ENCODE results near the gene RASAL2.

DNA sequence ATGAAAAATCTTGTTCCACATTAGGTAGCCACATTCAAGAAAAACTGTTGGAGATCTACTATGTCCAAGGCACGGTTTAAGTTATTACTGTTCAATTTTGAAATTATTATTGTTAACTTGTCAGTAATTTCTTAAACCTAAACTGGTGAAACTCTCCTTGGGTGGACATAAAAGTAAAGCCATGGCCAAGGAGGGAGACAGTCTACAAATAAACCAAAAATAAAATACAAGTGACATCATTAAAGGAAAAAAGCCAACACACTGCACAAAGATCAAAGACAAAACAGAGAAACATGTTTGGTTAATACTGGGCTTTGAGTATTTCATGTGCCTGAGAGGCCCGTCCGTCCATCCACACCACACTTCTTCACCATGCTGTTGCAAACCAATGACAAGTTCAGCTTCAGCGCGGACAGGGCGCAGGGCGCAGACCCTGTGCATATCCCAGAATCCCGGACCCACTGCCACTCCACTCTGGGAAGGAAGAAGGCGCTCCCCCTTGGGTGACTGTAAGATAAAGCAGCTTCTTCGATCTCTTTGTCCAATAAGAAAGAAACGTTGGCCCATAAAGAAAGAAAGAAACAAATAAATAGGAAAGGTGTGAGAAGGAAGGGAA lies 918 bp upstream of the RASAL2 start:
- TF ChIP-seq, protein P1, sequence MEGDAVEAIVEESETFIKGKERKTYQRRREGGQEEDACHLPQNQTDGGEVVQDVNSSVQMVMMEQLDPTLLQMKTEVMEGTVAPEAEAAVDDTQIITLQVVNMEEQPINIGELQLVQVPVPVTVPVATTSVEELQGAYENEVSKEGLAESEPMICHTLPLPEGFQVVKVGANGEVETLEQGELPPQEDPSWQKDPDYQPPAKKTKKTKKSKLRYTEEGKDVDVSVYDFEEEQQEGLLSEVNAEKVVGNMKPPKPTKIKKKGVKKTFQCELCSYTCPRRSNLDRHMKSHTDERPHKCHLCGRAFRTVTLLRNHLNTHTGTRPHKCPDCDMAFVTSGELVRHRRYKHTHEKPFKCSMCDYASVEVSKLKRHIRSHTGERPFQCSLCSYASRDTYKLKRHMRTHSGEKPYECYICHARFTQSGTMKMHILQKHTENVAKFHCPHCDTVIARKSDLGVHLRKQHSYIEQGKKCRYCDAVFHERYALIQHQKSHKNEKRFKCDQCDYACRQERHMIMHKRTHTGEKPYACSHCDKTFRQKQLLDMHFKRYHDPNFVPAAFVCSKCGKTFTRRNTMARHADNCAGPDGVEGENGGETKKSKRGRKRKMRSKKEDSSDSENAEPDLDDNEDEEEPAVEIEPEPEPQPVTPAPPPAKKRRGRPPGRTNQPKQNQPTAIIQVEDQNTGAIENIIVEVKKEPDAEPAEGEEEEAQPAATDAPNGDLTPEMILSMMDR (CRISPR knock-in tag; IDR thresholded peaks at IDR 0.05): no peak
- TF ChIP-seq ZNF460 (CRISPR knock-in tag; IDR thresholded peaks at IDR 0.05; ENCODE audit: borderline replicate concordance) (no peak), NR3C1 (CRISPR knock-in tag; IDR thresholded peaks at IDR 0.05) (no peak), ZNF782 (CRISPR knock-in tag; IDR thresholded peaks at IDR 0.05; ENCODE audit: borderline replicate concordance) (no peak), MBD4 (IDR thresholded peaks at IDR 0.05; ENCODE audit: borderline replicate concordance, low read length) (no peak), RAD21 (CRISPR knock-in tag; IDR thresholded peaks at IDR 0.05) (no peak), POLR2AphosphoS5 (IDR thresholded peaks at IDR 0.05; ENCODE audit: low read depth, low read length) (no peak), ZNF260 (CRISPR knock-in tag; IDR thresholded peaks at IDR 0.05; ENCODE audit: borderline replicate concordance, low read depth) (no peak), YEATS2 (CRISPR knock-in tag; IDR thresholded peaks at IDR 0.05; ENCODE audit: borderline replicate concordance) (0 out of 2 replicates have a peak, but pooled peaks have one; percentile 14), TOE1 (CRISPR knock-in tag; IDR thresholded peaks at IDR 0.05) (no peak), POLR2AphosphoS2 (IDR thresholded peaks at IDR 0.05; ENCODE audit: low read depth, low read length) (no peak)
- TF ChIP-seq, protein P2, sequence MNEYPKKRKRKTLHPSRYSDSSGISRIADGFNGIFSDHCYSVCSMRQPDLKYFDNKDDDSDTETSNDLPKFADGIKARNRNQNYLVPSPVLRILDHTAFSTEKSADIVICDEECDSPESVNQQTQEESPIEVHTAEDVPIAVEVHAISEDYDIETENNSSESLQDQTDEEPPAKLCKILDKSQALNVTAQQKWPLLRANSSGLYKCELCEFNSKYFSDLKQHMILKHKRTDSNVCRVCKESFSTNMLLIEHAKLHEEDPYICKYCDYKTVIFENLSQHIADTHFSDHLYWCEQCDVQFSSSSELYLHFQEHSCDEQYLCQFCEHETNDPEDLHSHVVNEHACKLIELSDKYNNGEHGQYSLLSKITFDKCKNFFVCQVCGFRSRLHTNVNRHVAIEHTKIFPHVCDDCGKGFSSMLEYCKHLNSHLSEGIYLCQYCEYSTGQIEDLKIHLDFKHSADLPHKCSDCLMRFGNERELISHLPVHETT (CRISPR knock-in tag; conservative IDR thresholded peaks at IDR 0.05): no peak
- TF ChIP-seq, protein P3, sequence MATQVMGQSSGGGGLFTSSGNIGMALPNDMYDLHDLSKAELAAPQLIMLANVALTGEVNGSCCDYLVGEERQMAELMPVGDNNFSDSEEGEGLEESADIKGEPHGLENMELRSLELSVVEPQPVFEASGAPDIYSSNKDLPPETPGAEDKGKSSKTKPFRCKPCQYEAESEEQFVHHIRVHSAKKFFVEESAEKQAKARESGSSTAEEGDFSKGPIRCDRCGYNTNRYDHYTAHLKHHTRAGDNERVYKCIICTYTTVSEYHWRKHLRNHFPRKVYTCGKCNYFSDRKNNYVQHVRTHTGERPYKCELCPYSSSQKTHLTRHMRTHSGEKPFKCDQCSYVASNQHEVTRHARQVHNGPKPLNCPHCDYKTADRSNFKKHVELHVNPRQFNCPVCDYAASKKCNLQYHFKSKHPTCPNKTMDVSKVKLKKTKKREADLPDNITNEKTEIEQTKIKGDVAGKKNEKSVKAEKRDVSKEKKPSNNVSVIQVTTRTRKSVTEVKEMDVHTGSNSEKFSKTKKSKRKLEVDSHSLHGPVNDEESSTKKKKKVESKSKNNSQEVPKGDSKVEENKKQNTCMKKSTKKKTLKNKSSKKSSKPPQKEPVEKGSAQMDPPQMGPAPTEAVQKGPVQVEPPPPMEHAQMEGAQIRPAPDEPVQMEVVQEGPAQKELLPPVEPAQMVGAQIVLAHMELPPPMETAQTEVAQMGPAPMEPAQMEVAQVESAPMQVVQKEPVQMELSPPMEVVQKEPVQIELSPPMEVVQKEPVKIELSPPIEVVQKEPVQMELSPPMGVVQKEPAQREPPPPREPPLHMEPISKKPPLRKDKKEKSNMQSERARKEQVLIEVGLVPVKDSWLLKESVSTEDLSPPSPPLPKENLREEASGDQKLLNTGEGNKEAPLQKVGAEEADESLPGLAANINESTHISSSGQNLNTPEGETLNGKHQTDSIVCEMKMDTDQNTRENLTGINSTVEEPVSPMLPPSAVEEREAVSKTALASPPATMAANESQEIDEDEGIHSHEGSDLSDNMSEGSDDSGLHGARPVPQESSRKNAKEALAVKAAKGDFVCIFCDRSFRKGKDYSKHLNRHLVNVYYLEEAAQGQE (IDR thresholded peaks at IDR 0.05; ENCODE audit: borderline replicate concordance in 1 of 2, low read depth in 1 of 2, low read length in 2 of 2): no peak
- TF ChIP-seq, protein P4, sequence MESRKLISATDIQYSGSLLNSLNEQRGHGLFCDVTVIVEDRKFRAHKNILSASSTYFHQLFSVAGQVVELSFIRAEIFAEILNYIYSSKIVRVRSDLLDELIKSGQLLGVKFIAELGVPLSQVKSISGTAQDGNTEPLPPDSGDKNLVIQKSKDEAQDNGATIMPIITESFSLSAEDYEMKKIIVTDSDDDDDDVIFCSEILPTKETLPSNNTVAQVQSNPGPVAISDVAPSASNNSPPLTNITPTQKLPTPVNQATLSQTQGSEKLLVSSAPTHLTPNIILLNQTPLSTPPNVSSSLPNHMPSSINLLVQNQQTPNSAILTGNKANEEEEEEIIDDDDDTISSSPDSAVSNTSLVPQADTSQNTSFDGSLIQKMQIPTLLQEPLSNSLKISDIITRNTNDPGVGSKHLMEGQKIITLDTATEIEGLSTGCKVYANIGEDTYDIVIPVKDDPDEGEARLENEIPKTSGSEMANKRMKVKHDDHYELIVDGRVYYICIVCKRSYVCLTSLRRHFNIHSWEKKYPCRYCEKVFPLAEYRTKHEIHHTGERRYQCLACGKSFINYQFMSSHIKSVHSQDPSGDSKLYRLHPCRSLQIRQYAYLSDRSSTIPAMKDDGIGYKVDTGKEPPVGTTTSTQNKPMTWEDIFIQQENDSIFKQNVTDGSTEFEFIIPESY (CRISPR knock-in tag; IDR thresholded peaks at IDR 0.05): no peak

Data from HepG2 (cell line).